OCI-LY3 (cell line): ENCODE data around the gene FOXK2.

Source experiments
- H2AFZ ChIP-seq: fragments of 200-600, 300-600 bp; shearing (Covaris generic); 2 replicates; pipeline ENCODE4 v1.6.0; 2014; ENCODE audit warnings: antibody characterized with exemption, low read depth, low read length
- H3K27ac ChIP-seq: fragments of 200-600, 300-600 bp; sonication (generic); 2 replicates; pipeline ENCODE4 v1.5.1; 2014; ENCODE audit warnings: mild to moderate bottlenecking, low read length, moderate library complexity, mixed read lengths
- H3K27me3 ChIP-seq: fragments of 200-600, 300-600 bp; sonication (generic); 2 replicates; pipeline ENCODE4 v1.6.1; 2014; ENCODE audit warnings: low read depth, low read length, mixed read lengths
- H3K36me3 ChIP-seq: fragments of 200-600, 300-600 bp; sonication (generic); replicated peaks from 2 replicates; pipeline ENCODE3; 2014; ENCODE audit warnings: low read depth, low read length, mixed read lengths
- H3K4me1 ChIP-seq: fragments of 300-600, 200-600 bp; sonication (generic); 2 replicates; pipeline ENCODE4 v1.6.1; 2014; ENCODE audit warnings: low read length, mixed read lengths
- H3K4me2 ChIP-seq: fragments of 200-600, 300-600 bp; sonication (generic); 2 replicates; pipeline ENCODE4 v1.6.1; 2014; ENCODE audit warnings: low read length, mixed read lengths
- H3K4me3 ChIP-seq: fragments of 300-600, 200-600 bp; sonication (generic); 2 replicates; pipeline ENCODE4 v1.5.1; 2014; ENCODE audit warnings: antibody characterized with exemption, mild to moderate bottlenecking, low read length, moderate library complexity
- H3K79me2 ChIP-seq: fragments of 300-600, 200-600 bp; shearing (Covaris generic); 2 replicates; pipeline ENCODE4 v1.6.1; 2014; ENCODE audit warnings: mild to moderate bottlenecking, low read length, mixed read lengths
- H3K9ac ChIP-seq: fragments of 300-600, 200-600 bp; shearing (Covaris generic); 2 replicates; pipeline ENCODE4 v1.6.0; 2014; ENCODE audit warnings: mild to moderate bottlenecking, low read length, moderate library complexity
- H3K9me3 ChIP-seq: fragments of 200-600, 300-600 bp; shearing (Covaris generic); 2 replicates; pipeline ENCODE4 v1.6.1; 2014; ENCODE audit warnings: low read length, mixed read lengths; ENCODE audit not compliant: insufficient read depth
- H4K20me1 ChIP-seq: fragments of 200-600, 300-600 bp; sonication (generic); 2 replicates; pipeline ENCODE4 v1.6.1; 2016; ENCODE audit warnings: low read length, mixed read lengths; ENCODE audit not compliant: insufficient read depth
- CTCF ChIP-seq: fragments of 200-600, 300-600 bp; sonication (generic); IDR thresholded peaks from 2 replicates; pipeline ENCODE4 v1.5.1; 2014; ENCODE audit warnings: antibody characterized with exemption, low read length, low read depth
- EZH2phosphoT487 ChIP-seq: fragments of 200-600 bp; shearing (Covaris generic); IDR thresholded peaks from 2 replicates; pipeline ENCODE4 v1.6.1; 2018; ENCODE audit warnings: antibody characterized with exemption, mixed run types, low read depth

The FOXK2 gene

GRCh38 chr17:82477934-82478333 is 41.6 kb upstream of the FOXK2 start:
- Histone ChIP-seq H4K20me1 (no peaks in the 10 kb centered on the region), H3K27ac (no peak overlapping the region), H3K4me1 (no peaks in the 10 kb centered on the region), H3K4me2 (no peak overlapping the region), H3K4me3 (no peak overlapping the region), H3K36me3 (peaks cover 30% of the 10 kb centered on the region), H3K79me2 (no peaks in the 10 kb centered on the region), H3K9me3 (no peaks in the 10 kb centered on the region), H3K27me3 (no peaks in the 10 kb centered on the region), H2AFZ (no peak overlapping the region), H3K9ac (no peak overlapping the region)
- TF ChIP-seq CTCF (no peak), EZH2phosphoT487 (no peak)

GRCh38 chr17:82479602-82480001 is 39.9 kb upstream of the FOXK2 start:
- Histone ChIP-seq H2AFZ (no peak overlapping the region), H3K4me1 (no peaks in the 10 kb centered on the region), H3K9me3 (no peaks in the 10 kb centered on the region), H3K9ac (no peak overlapping the region), H3K36me3 (peaks cover 32% of the 10 kb centered on the region), H3K27me3 (no peaks in the 10 kb centered on the region), H3K79me2 (no peaks in the 10 kb centered on the region), H3K4me2 (no peak overlapping the region), H3K4me3 (no peak overlapping the region), H4K20me1 (no peaks in the 10 kb centered on the region), H3K27ac (no peak overlapping the region)
- TF ChIP-seq CTCF: no peak

GRCh38 chr17:82480318-82480717 is 39.2 kb upstream of the FOXK2 start:
- Histone ChIP-seq H3K4me1 (no peaks in the 10 kb centered on the region), H4K20me1 (no peaks in the 10 kb centered on the region), H3K79me2 (no peaks in the 10 kb centered on the region), H3K4me2 (no peak overlapping the region), H3K36me3 (peaks cover 31% of the 10 kb centered on the region), H3K9me3 (no peaks in the 10 kb centered on the region), H3K27ac (no peak overlapping the region), H3K9ac (no peak overlapping the region), H2AFZ (no peak overlapping the region), H3K27me3 (no peaks in the 10 kb centered on the region), H3K4me3 (no peak overlapping the region)
- TF ChIP-seq CTCF: no peak
- TF ChIP-seq EZH2phosphoT487: no peak

GRCh38 chr17:82483204-82483660 is 36.3 kb upstream of the FOXK2 start:
- Histone ChIP-seq H3K9ac (no peak overlapping the region), H3K9me3 (no peaks in the 10 kb centered on the region), H3K36me3 (peaks cover 44% of the 10 kb centered on the region), H2AFZ (no peak overlapping the region), H3K4me2 (no peak overlapping the region), H3K79me2 (no peaks in the 10 kb centered on the region), H3K27me3 (no peaks in the 10 kb centered on the region), H4K20me1 (no peaks in the 10 kb centered on the region), H3K4me3 (no peak overlapping the region), H3K4me1 (no peaks in the 10 kb centered on the region), H3K27ac (no peak overlapping the region)
- TF ChIP-seq CTCF (no peak), EZH2phosphoT487 (no peak)
